T-cell (primary cell): ENCODE measurements around the gene MCAT. TPM values are rescaled to one million over a fixed set of nuclear protein-coding genes. Genes with fewer than 3 reads are reported as not detected.

ENCODE experiments used
- ATAC-seq, 4 experiments: fragments of 200-7000 bp in 3 of 4; fragments of 150-1000 bp in 1 of 4; cut with Tn5 transposase; replicated peaks in 1 of 4; 1 replicate in 3 of 4; 2 replicates in 1 of 4; pipeline ENCODE4 v1.10.0; 2021; ENCODE audit warnings: moderate library complexity in 3 of 4, mild to moderate bottlenecking in 2 of 4, moderate number of reproducible peaks in 1 of 4
- CTCF ChIA-PET, 2 donors: fragments of 300-600 bp; sonication (Branson Sonifier 250); formaldehyde crosslinking; loops; one replicate each; lab custom pipeline; 2022; ENCODE audit warnings: antibody characterized with exemption in 2 of 2; lab: Charles Lee
- POLR2A ChIA-PET, 2 donors: fragments of 300-600 bp; sonication (Branson Sonifier 250); formaldehyde crosslinking; loops; one replicate each; lab custom pipeline; 2022; ENCODE audit warnings: antibody characterized with exemption in 2 of 2; lab: Charles Lee
- DNase-seq, 35 experiments: peaks; one replicate each; pipeline versions ENCODE4 v3.0.0 to v3.0.0-alpha.2; 2013 to 2023
- H3K27ac ChIP-seq: one replicate; pipeline ENCODE4 v1.5.1; 2013; ENCODE audit warnings: low read length
- H3K27me3 ChIP-seq, 2 experiments: replicated peaks in 1 of 2; 1 replicate in 1 of 2; 2 replicates in 1 of 2; pipeline versions ENCODE4 v1.6.1 to v1.7.0; 2013; ENCODE audit warnings: low read length in 1 of 2, mixed read lengths in 1 of 2; ENCODE audit not compliant: control insufficient read depth in 2 of 2, insufficient read depth in 2 of 2; ENCODE audit errors: extremely low read depth in 1 of 2
- H3K36me3 ChIP-seq, 2 donors: 1 replicate in 1 of 2; 2 replicates in 1 of 2; pipeline versions ENCODE4 v1.6.1 to v1.7.0; 2013; ENCODE audit warnings: low read length in 1 of 2; ENCODE audit not compliant: control insufficient read depth in 2 of 2, insufficient read depth in 1 of 2; ENCODE audit errors: extremely low read depth in 1 of 2
- H3K4me1 ChIP-seq, 2 experiments: 1 replicate in 1 of 2; 2 replicates in 1 of 2; pipeline versions ENCODE4 v1.6.1 to v1.7.0; 2013; ENCODE audit warnings: low read length in 2 of 2, mixed read lengths in 1 of 2; ENCODE audit not compliant: insufficient read depth in 2 of 2, control insufficient read depth in 1 of 2; ENCODE audit errors: extremely low read depth in 1 of 2
- H3K4me3 ChIP-seq, 2 donors: 1 replicate in 1 of 2; 2 replicates in 1 of 2; pipeline versions ENCODE4 v1.5.1 to v1.7.0; 2013; ENCODE audit warnings: mild to moderate bottlenecking in 2 of 2, low read length in 1 of 2, moderate library complexity in 1 of 2; ENCODE audit not compliant: control insufficient read depth in 1 of 2; ENCODE audit errors: extremely low read depth in 1 of 2
- H3K9me3 ChIP-seq: 2 replicates; pipeline ENCODE4 v1.7.0; 2013
- H3K27ac Mint-ChIP-seq, 2 donors: one replicate each; pipeline ENCODE4 v1.8.0; 2020 to 2021; ENCODE audit warnings: mild to moderate bottlenecking in 2 of 2, mixed read lengths in 2 of 2
- H3K27me3 Mint-ChIP-seq, 2 donors: one replicate each; pipeline ENCODE4 v1.8.0; 2021 to 2022; ENCODE audit warnings: mixed read lengths in 2 of 2
- H3K36me3 Mint-ChIP-seq: one replicate; pipeline ENCODE4 v1.8.0; 2021; ENCODE audit warnings: mixed read lengths
- H3K4me1 Mint-ChIP-seq, 3 donors: one replicate each; pipeline ENCODE4 v1.8.0; 2020 to 2022; ENCODE audit warnings: mixed read lengths in 3 of 3, mild to moderate bottlenecking in 1 of 3
- H3K4me3 Mint-ChIP-seq, 3 donors: one replicate each; pipeline ENCODE4 v1.8.0; 2020 to 2022; ENCODE audit warnings: mild to moderate bottlenecking in 3 of 3, mixed read lengths in 3 of 3, moderate library complexity in 3 of 3
- H3K9me3 Mint-ChIP-seq, 3 donors: one replicate each; pipeline ENCODE4 v1.8.0; 2020 to 2022; ENCODE audit warnings: mixed read lengths in 3 of 3
- WGBS: methylation state at CpG from one replicate; pipeline ENCODE4 v1.1.5; 2013; ENCODE audit warnings: missing lambda C conversion rate; ENCODE audit not compliant: insufficient coverage; 5-methylcytosine and 5-hydroxymethylcytosine counted together
- total RNA-seq, 35 experiments: library from RNA in 6 of 35; stranded (reverse) in 6 of 35; fragments of 120-200 nt in 1 of 35; gene quantifications; one replicate each; pipeline versions ENCODE4 v1.2.1 to v1.2.4 and lab custom pipeline; 2013 to 2026

MCAT gene
- total RNA-seq, 5 donors from 2014 or later (not counting 1 experiment from before 2014, with no cell fraction given), result 6.5 to 13.3 (median 10.6) TPM

DNA sequence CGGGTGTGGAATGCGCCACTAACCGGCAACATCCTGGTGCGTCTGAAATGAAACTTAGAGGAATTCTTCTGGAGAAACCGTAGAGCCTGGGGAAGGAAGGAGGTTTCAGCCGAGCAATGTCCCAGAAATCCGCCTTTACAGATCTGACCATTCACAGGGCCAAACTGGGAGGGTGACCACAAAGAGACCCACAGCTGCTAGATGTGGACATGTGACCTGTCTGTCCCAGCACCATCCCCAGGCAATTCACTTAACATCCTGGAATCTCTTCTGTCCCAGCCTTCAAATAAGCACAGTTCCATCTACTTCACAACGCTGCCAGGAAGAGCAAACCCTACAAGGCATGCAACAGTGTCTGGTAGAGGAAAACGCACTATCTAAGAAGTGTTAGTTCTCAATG, 9.8 kb downstream of the MCAT start:
- DNase-seq, result no peak
- WGBS, result 86% methylated on average over 4 of the region's 9 CpGs
- ChIA-PET POLR2A (no interaction called here), CTCF (no interaction called here)
- no peak overlapping the region for H3K27ac Mint-ChIP-seq
- no peaks in the 10 kb centered on the region for H3K9me3 ChIP-seq
- no peak overlapping the region for H3K27ac ChIP-seq
- peaks cover 0 to 4% of the 10 kb centered on the region in 2 experiments for H3K4me1 ChIP-seq
- no peak overlapping the region for H3K4me3 Mint-ChIP-seq
- H3K36me3 Mint-ChIP-seq, result peaks cover 26% of the 10 kb centered on the region
- no peaks in the 10 kb centered on the region for H3K9me3 Mint-ChIP-seq
- no peak for ATAC-seq
- no peaks in the 10 kb centered on the region for H3K27me3 Mint-ChIP-seq
- H3K4me1 Mint-ChIP-seq, result peaks cover 0 to 4% (median 3%) of the 10 kb centered on the region in 3 donors
- peaks cover 0 to 6% of the 10 kb centered on the region in 2 experiments for H3K27me3 ChIP-seq
- H3K36me3 ChIP-seq, result peaks cover 21 to 41% of the 10 kb centered on the region in 2 donors
- no peak overlapping the region for H3K4me3 ChIP-seq

DNA sequence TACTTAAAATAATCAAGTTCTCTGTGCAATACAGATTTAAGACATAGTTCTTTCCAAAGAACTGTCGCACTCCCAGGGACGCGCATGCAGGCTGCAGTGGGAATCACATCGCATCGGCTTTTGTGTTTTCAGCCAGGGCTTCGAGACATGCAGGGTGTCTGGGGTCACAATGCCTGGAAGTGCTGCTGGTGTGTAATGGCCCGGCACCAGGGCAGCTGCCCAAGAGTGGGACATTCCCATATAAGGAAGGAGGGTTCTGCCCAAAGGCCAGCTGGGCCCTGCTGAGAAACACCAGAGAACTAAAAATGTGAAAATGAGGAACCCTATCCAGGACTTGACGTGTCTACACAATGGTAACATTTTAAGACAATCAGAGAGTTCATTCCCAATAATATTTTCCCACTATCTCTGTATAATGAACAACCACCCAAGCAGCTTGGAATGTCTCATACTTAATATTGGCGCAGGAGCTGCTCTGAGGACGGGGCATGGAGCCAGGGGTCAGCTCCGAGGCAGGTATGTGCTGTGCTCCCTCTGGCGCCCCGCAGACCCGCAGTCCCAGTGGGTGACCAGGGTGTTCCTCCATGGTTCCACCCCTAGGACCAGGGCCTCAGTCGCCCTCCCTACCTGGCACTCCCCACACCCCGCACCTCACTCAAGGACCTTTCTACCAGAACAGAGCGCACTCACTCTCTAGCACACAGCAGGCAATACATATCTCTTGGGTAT, 11.3 kb downstream of the MCAT start:
- H3K36me3 ChIP-seq, result peaks cover 21 to 32% of the 10 kb centered on the region in 2 donors
- H3K27me3 ChIP-seq, result peaks cover 0 to 6% of the 10 kb centered on the region in 2 experiments
- no peak for ATAC-seq
- ChIA-PET CTCF (interaction anchor here in 1 of 2 donors (0.5 kb wide), 1 partner anchor 13 kb away, joined by 4 read pairs; no protein-coding TSS in a partner anchor), POLR2A (no interaction called here)
- no peaks in the 10 kb centered on the region for H3K9me3 Mint-ChIP-seq
- peaks cover 3 to 4% (median 4%) of the 10 kb centered on the region in 3 donors for H3K4me1 Mint-ChIP-seq
- peaks cover 0 to 6% of the 10 kb centered on the region in 2 experiments for H3K4me1 ChIP-seq
- DNase-seq, result no peak
- no peak overlapping the region for H3K27ac ChIP-seq
- no peaks in the 10 kb centered on the region for H3K27me3 Mint-ChIP-seq
- no peak overlapping the region for H3K4me3 ChIP-seq
- H3K27ac Mint-ChIP-seq, result no peak overlapping the region
- H3K36me3 Mint-ChIP-seq, result peaks cover 18% of the 10 kb centered on the region
- H3K4me3 Mint-ChIP-seq, result no peak overlapping the region
- H3K9me3 ChIP-seq, result no peaks in the 10 kb centered on the region
- WGBS, result 97% methylated on average over 15 of the region's 17 CpGs

DNA sequence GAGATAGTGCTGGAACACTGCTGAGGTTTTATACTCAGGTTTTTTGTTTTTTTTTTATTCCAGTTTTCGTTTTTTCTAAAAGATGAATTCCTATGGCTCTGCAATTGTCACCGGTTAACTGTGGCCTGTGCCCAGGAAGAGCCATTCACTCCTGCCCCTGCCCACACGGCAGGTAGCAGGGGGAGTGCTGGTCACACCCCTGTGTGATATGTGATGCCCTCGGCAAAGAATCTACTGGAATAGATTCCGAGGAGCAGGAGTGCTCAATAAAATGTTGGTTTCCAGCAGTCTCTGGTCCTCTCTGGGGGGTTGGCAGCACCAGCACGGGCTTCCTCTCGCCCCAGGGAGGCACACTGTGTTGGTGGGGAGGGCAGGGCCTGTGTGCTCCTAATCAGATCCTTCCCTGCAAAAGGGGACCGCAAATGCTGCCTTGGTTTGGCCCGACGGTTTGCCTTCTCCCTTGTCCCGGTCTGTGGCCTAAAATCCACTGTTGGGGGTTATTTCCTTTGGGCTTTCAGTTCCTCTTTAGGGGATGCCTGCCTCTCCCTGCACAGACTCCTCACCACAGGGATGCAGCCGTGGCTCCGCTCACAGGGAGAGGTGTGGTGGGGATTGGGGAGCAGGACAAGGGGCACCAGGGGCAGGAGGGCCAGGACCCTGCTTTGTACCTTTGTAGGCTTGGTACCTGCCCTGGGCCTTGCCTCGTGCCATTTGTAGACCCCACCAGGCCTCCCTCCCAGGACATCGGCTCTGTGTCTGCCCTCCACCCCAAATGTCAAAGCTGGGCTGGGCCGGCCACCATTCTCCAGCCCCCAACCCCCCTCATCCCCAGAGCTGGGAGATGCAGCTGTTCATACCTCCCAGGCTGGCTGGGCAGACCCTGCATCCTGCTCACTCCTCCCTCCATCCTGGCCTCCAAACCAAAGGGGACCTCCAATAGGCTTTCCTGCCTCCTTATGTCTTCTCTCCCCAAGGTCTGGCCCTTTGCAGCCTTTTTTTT, 13.5 kb downstream of the MCAT start:
- ChIA-PET CTCF (no interaction called here), POLR2A (no interaction called here)
- 79% methylated on average over 7 of the region's 16 CpGs for WGBS
- Histone ChIP-seq H3K27me3 (peaks cover 0 to 6% of the 10 kb centered on the region in 2 experiments), H3K36me3 (peaks cover 16 to 19% of the 10 kb centered on the region in 2 donors), H3K4me1 (peaks cover 0 to 3% of the 10 kb centered on the region in 2 experiments), H3K27ac (no peak overlapping the region), H3K4me3 (no peak overlapping the region), H3K9me3 (no peaks in the 10 kb centered on the region)
- peaks cover 13% of the 10 kb centered on the region for H3K36me3 Mint-ChIP-seq
- no peaks in the 10 kb centered on the region for H3K9me3 Mint-ChIP-seq
- peaks cover 0 to 4% (median 2%) of the 10 kb centered on the region in 3 donors for H3K4me1 Mint-ChIP-seq
- no peak for DNase-seq
- H3K4me3 Mint-ChIP-seq, result no peak overlapping the region
- no peak overlapping the region for H3K27ac Mint-ChIP-seq
- ATAC-seq, result no peak
- no peaks in the 10 kb centered on the region for H3K27me3 Mint-ChIP-seq

DNA sequence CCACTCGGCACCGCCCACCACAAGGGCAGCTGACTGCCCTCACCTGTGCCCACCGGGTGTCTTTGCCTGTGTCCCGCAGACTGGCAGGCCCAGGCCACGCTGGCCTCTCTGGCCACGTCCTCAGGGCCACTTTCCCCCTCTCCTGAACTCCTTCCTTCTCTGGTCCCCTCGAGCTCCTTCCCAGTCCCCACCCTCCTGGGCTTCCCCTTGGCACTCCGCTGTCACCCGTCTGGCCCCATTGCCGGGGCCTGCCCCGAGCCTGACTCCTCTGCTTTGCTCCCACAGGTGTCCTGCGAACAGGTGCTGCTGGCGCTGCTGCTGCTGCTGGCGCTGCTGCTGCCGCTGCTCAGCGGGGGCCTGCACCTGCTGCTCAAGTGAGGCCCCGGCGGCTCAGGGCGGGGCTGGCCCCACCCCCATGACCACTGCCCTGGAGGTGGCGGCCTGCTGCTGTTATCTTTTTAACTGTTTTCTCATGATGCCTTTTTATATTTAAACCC, 14.2 kb downstream of the MCAT start:
- Histone ChIP-seq H3K4me3 (no peak overlapping the region), H3K36me3 (peaks cover 13 to 17% of the 10 kb centered on the region in 2 donors), H3K27me3 (peaks cover 0 to 6% of the 10 kb centered on the region in 2 experiments), H3K4me1 (peaks cover 0 to 3% of the 10 kb centered on the region in 2 experiments), H3K9me3 (no peaks in the 10 kb centered on the region), H3K27ac (no peak overlapping the region)
- WGBS, result 54% methylated on average over 17 of the region's 20 CpGs
- no peaks in the 10 kb centered on the region for H3K9me3 Mint-ChIP-seq
- DNase-seq (no peak), ATAC-seq (peak in 1 of 4 experiments; percentile 44)
- H3K27me3 Mint-ChIP-seq, result no peaks in the 10 kb centered on the region
- ChIA-PET POLR2A (no interaction called here), CTCF (no interaction called here)
- peaks cover 0 to 4% (median 2%) of the 10 kb centered on the region in 3 donors for H3K4me1 Mint-ChIP-seq
- H3K4me3 Mint-ChIP-seq, result no peak overlapping the region
- no peak overlapping the region for H3K27ac Mint-ChIP-seq
- peaks cover 12% of the 10 kb centered on the region for H3K36me3 Mint-ChIP-seq

DNA sequence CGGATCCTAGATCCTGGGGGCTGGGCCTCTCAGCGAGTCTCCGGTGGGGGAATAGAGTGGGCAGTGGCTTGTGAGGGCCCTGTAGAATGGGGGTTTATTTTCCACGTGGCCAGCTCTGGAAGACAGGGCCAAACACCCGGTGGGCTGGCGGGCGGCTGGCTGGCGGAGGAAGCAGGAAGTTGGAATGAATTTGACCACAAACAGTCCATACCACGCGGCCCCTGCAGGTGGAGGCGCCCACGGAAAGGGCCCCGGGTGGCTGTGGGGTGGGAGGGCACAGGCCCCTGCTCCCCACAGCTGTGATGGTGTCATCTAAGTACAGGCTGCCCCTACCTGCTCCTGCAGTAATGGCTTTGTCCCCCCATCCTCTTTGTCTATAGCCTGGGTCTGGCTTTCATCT, 15.1 kb downstream of the MCAT start:
- peaks cover 0 to 6% of the 10 kb centered on the region in 2 experiments for H3K27me3 ChIP-seq
- H3K9me3 Mint-ChIP-seq, result no peaks in the 10 kb centered on the region
- H3K36me3 Mint-ChIP-seq, result peaks cover 5% of the 10 kb centered on the region
- no peaks in the 10 kb centered on the region for H3K9me3 ChIP-seq
- WGBS, result 32% methylated on average over 7 of the region's 13 CpGs
- no peak overlapping the region for H3K27ac ChIP-seq
- H3K4me3 Mint-ChIP-seq, result no peak overlapping the region
- peaks cover 6 to 13% of the 10 kb centered on the region in 2 donors for H3K36me3 ChIP-seq
- ChIA-PET POLR2A (no interaction called here), CTCF (interaction anchor here in 1 of 2 donors (0.5 kb wide), 1 partner anchor 21 kb away, joined by 5 read pairs; no protein-coding TSS in a partner anchor)
- no peak overlapping the region for H3K27ac Mint-ChIP-seq
- no peaks in the 10 kb centered on the region for H3K27me3 Mint-ChIP-seq
- no peak for DNase-seq
- ATAC-seq, result no peak
- no peak overlapping the region for H3K4me3 ChIP-seq
- H3K4me1 Mint-ChIP-seq, result peaks cover 0 to 4% (median 2%) of the 10 kb centered on the region in 3 donors
- H3K4me1 ChIP-seq, result peaks cover 0 to 3% of the 10 kb centered on the region in 2 experiments
